ENCODE results near the gene GATA6.

DNA sequence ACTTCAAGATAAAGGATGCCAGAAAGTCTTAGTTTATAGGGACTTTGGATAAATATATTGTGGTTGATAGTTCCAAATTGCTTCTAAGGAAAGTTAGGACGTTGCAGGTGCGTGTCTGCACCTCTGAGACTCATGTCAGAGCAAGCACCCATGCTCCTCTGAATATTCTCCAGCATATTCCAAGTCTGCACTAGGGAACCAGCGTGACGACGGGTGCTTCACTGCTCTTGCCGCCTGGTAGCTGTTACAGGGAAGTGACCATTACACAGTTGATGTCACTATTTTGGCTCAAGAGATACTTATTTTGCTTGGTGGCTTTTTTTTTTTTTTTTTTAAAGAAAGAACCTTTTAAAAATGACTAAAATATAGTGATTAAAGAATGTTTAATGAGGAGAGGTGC lies 35.6 kb downstream of the GATA6 start:
- no peak for TF ChIP-seq FOXM1 (IDR thresholded peaks at IDR 0.05; ENCODE audit: low read depth)
- TF ChIP-seq JUND (IDR thresholded peaks at IDR 0.05), result no peak
- TF ChIP-seq CTCF (IDR thresholded peaks at IDR 0.05), result no peak
- TF ChIP-seq POLR2AphosphoS5 (IDR thresholded peaks at IDR 0.05; ENCODE audit: low read depth, low read length), result no peak
- TF ChIP-seq GABPA (IDR thresholded peaks at IDR 0.05; ENCODE audit: low read depth), result no peak
- TF ChIP-seq CHD2 (IDR thresholded peaks at IDR 0.05; ENCODE audit: low read length, partially characterized antibody), result no peak
- TF ChIP-seq RAD21 (IDR thresholded peaks at IDR 0.05; ENCODE audit: low read length), result no peak
- TF ChIP-seq REST (IDR thresholded peaks at IDR 0.05; ENCODE audit: low read depth, low read length), result no peak

All from SK-N-SH (cell line).